ENCODE data around the gene CTLA4.
"Not testable (repeated sequence)": the region's sequence is repeated elsewhere in the genome, so short reads cannot be mapped to it uniquely, and the experiment has no call there.

Gene CTLA4

GRCh38 chr2:203857656-203858055 lies 9.9 kb upstream of the CTLA4 start:
- no peak for DNase-seq (ENCODE audit: low spot score)

GRCh38 chr2:203858176-203858575 lies 9.4 kb upstream of the CTLA4 start:
- DNase-seq (ENCODE audit: low spot score), result no peak

DNA sequence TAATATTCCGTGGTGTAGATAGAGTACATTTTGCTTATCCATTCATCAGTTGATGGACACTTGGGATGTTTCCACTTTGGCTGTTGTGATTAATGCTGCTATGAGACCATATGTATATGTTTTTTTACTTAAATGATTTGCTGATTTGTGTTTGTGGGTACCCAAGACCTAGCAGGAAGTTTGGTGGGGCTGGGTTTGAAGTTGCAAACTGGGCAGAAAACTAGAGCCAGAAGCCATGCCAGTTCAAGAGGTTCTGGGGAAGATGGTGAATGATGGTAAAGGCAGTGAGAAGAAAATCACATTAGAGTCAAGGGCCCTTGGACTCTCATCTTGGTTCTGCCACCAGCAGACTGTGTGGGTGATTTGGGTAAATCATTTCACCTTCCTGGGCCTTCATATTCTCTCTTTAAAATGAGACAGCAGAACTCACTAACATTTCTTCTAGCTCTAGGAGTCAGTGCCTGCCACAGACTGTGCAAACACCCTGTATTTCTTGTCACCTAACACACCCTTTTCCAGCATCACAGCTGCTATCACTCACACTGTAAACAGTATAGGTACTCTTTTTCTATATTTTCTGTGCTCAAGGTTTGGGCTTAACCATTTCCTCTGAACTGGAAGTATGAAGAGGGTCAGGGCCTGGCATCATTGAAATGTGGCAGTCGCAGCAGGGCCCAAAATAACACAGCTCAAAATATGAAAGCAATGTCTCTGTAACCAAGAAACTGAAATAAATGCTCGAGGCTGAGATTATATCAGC lies 8.4 kb upstream of the CTLA4 start:
- DNase-seq (ENCODE audit: low spot score), result no peak

- no peak for DNase-seq (ENCODE audit: low spot score)
Observed at GRCh38 chr2:203861197-203861596, 6.4 kb upstream of the CTLA4 start.

DNA sequence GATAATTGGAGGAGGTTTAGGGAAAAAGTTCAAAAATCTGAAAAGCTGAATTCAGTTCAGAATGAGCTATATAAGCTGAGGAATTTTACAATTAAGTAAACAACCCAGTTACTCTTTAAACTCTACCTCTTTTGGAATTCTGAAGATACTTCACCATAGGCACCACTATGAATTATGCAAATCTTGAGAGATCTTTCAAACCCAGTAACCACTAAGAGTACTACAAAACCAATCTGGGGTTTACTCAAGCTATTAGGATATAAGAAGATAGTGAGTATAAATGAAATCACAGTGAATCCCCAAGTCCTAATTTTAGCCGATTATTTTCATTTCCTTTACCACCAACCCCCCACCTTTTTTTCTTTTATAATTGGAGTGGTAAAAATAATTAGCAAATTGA lies 6.0 kb upstream of the CTLA4 start:
- no peak for DNase-seq (ENCODE audit: low spot score)

GRCh38 chr2:203869223-203870042 lies 1.9 kb downstream of the CTLA4 start:
- no peak for DNase-seq (ENCODE audit: low spot score)

DNA sequence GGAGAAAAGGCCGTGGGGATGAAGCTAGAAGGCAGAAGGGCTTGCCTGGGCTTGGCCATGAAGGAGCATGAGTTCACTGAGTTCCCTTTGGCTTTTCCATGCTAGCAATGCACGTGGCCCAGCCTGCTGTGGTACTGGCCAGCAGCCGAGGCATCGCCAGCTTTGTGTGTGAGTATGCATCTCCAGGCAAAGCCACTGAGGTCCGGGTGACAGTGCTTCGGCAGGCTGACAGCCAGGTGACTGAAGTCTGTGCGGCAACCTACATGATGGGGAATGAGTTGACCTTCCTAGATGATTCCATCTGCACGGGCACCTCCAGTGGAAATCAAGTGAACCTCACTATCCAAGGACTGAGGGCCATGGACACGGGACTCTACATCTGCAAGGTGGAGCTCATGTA lies 2.9 kb downstream of the CTLA4 start:
- DNase-seq (ENCODE audit: low spot score), result no peak

- no peak for DNase-seq (ENCODE audit: low spot score)
Observed at GRCh38 chr2:203870941-203871340, 3.4 kb downstream of the CTLA4 start.

- no peak for DNase-seq (ENCODE audit: low spot score)
Observed at GRCh38 chr2:203871371-203871983, 3.9 kb downstream of the CTLA4 start.

GRCh38 chr2:203873461-203873860 lies 5.9 kb downstream of the CTLA4 start:
- no peak for DNase-seq (ENCODE audit: low spot score)

DNA sequence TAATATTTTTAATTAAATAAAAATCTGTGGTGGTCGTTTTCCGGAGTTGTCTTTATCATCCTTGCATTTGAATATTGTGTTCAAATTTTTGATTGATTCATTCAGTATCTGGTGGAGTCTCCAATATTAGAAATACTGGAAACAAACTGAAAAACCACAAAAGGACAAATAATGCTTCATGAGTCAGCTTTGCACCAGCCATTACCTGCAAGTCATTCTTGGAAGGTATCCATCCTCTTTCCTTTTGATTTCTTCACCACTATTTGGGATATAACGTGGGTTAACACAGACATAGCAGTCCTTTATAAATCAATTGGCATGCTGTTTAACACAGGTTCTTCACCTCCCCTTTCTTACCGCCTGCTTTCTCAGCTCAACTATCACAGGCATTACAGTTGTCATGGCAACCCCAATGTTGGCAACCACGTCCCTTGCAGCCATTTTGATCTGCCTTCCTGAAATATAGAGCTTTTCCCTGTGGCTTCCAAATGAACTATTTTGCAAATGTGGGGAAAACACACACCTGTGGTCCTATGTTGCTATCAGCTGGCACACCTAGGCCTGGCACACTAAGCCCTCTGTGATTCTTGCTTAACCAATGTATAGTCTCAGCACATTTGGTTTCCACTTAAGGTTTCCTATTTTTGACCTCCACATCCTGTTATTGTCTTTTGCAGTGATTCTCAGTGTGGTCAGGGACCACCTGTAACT lies 6.5 kb downstream of the CTLA4 start:
- no peak for DNase-seq (ENCODE audit: low spot score)

DNA sequence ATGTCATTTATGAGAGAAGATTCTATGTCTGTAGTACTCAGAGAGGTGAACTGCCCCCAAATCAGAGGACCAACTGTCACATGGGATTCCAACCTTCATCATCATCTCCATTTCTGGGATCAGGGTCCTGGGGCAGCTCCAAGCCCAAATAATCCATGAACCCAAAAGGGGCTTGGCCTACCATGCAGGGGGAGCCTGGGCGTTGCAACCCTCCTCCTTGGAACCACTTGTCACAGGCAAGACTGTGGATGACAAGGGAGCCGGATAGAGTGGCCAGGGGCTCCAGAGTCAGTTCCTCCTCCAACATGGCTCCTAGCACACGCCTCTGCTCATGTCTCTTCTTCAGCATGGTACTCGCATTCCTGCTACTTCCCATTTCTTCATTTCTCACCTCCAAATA lies 7.9 kb downstream of the CTLA4 start:
- DNase-seq (ENCODE audit: low spot score), result no peak

DNA sequence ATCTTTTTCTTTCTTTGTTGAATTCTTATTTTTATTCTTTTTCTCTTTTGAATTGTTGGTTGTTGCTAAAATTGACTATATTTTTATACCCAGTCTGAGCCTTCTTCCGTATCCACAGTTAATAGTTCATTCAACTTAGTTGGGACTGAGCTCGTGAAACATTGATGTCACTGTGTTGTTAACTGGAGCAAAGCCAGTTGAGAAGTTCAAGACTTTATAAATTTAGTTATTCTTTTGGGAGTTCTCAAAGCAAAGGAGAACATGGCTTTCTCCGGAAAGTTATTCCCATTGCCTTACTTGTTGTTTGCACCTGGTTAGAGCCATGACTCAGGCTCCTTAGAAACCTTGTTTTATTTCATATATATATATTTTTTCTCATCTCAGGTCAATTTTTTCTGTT lies 8.8 kb downstream of the CTLA4 start:
- no peak for DNase-seq (ENCODE audit: low spot score)

GRCh38 chr2:203878063-203878462 lies 10.5 kb downstream of the CTLA4 start:
- DNase-seq (ENCODE audit: low spot score), result no peak

DNA sequence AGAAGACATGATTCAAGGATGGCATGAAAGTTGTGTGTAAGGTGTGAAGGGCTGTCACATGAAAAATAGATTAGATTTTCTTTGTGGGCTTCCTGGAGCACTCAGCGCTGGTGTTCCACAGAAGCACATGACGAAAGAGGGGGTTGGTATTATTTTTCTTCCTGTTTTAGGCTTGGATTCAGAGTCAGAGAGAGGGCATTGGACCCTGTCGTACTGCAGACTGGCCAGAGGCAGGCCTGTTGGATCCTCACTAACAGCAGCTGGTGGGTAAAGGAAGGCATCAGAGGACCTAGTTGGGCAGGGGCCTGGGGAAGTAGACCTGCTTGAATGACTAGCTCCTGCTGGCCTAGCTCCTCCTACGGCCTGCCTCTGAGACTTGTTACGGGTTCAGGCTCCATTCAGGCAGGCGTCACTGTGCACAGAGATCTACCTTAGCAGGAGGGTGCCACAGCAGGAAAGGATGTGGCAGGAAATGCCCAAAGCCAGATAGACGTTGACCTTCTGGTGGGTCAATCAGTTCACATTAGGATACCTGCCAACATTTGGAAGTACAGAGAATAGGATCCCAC lies 13.1 kb downstream of the CTLA4 start:
- DNase-seq (ENCODE audit: low spot score), result no peak

- not testable (repeated sequence) for DNase-seq (ENCODE audit: low spot score)
Observed at GRCh38 chr2:203881185-203881584, 13.6 kb downstream of the CTLA4 start.

DNA sequence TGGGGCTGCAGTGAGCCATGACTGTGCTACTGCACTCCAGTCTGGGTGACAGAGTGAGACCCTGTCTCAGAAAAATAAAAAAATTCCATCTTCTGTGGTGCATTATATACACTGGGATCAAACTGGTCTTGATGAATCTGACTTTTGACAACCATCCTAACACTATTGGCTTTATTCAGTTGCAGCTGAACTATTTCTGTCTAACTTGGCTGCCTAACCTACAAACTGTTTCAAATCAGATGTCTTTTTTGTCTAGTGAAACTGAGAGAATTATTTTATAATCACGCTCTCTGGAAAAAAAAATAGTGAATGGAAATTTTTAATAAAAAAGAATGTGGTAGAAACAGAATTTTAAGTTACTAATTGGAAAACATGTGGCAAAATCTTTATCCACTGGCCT lies 15.0 kb downstream of the CTLA4 start:
- no peak for DNase-seq (ENCODE audit: low spot score)

DNA sequence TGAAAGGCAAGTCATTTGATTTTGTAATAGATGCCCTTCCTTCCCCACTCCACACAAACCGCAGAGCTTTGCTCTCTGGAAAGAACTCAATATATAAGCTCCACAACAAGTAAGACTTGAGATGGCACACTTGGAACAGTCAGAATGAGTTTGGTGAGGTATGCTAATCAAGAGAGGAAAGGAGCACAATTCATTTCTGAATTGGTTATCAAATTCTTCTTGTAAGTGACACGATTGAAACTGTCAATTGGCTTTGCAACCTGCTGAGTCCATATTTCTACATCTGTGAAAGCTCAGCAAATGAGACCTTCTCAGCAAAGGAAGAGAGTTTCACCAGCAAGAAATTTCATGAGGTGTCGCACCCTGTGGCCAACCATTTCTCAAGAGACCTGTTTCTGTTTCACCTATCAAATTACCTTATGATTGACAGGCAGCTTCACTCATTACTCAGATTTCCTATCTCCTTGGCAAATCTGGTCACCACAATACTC lies 19.1 kb downstream of the CTLA4 start:
- no peak for DNase-seq (ENCODE audit: low spot score)

DNA sequence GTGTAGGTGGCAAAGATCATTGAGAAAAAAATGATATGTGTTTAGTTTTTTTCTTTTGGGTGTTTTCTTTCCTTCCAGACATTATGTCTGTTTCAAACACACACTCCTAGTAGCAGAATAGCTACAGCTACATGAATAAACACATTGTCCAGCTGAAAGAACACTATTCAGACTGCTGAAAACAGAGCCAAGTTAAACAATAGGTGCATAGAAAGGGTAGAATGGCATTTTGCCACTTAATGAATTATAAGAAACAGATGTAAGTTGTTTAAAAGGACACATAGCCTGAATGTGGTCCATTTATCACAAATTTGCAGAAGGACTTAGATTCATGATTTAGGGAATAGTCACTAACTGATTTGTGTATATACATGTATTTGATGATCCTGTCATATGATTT lies 20.1 kb downstream of the CTLA4 start:
- DNase-seq (ENCODE audit: low spot score), result no peak

GRCh38 chr2:203889542-203889941 lies 22.0 kb downstream of the CTLA4 start:
- no peak for DNase-seq (ENCODE audit: low spot score)

DNA sequence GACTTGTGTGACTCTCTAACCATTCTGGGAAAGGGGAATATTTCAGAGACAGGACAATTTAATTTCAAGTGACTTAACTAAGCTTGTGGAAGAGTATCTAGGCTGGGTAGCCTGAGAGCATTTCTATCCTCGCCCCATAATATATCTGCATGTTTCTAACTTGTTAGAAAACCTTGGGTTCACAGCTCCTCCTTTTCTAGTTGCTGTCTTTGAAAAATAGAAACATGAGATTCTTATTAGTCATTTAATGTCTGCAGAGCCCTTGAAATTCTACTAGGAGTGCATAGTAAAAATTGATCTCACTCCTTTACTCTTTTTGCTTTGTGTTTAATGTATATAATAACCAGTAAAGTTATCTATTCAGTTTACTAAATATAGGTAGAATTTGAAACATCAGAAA lies 22.4 kb downstream of the CTLA4 start:
- DNase-seq (ENCODE audit: low spot score), result no peak

DNA sequence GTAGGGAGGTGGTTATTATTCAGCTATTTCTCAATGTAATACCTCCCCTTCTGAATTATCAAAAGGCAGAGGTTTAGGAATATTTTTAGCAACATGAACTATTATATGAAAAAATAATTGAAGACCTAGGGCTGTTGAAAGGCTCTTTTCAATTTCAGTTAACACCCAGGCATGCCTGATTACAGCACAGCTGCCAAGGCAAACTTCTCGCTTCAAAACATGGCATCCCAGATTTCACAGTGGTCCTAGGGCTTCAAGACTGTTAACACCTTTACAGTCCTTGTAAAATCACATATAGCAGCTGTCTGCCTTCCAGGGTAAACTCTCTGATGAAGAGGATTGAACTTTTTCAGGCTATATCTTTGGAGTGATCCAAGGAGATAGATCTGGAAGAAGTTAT lies 23.2 kb downstream of the CTLA4 start:
- no peak for DNase-seq (ENCODE audit: low spot score)

Measured in SK-N-DZ (cell line).